ENCODE data around the gene NQO2.
A peak's percentile ranks its signal among the peaks of the same experiment; 100 is the strongest.
"Not testable (repeated sequence)": the region's sequence is repeated elsewhere in the genome, so short reads cannot be mapped to it uniquely, and the experiment has no call there.

The NQO2 gene

DNA sequence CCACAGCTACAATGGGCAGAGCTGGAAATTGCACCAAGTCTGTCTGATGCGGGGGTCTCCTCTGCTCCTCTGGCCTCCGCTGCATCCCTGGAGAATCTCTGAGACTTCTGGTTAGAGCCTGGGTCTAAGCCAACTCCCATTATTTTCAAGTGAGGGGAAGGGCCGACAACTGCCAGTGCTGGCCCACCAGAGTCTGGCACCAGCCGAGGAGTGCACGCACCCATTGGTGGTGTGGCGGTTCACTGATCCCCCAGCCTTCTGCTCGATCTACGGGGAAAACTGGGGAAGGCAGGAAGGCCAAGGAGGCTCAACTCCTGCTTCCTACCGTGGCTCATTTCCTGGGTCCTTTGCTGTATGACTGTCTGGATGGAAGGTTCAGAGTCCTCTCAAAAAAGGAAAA lies 6.2 kb downstream of the NQO2 start:
- no peak for DNase-seq
- in situ Hi-C loops (cut with MboI; ENCODE audit: low pct_unique_long_range_greater_than_20kb, low sequenced_read_pairs): no loop called here

GRCh38 chr6:3006476-3006875 lies 6.8 kb downstream of the NQO2 start:
- in situ Hi-C loops (cut with MboI; ENCODE audit: low pct_unique_long_range_greater_than_20kb, low sequenced_read_pairs): no loop called here
- DNase-seq: no peak

GRCh38 chr6:3007571-3007970 lies 7.9 kb downstream of the NQO2 start:
- in situ Hi-C loops (cut with MboI; ENCODE audit: low pct_unique_long_range_greater_than_20kb, low sequenced_read_pairs): no loop called here
- no peak for DNase-seq

GRCh38 chr6:3008712-3009265 lies 9.1 kb downstream of the NQO2 start:
- in situ Hi-C loops (cut with MboI; ENCODE audit: low pct_unique_long_range_greater_than_20kb, low sequenced_read_pairs); DNase-seq: not testable (repeated sequence)

- no peak for DNase-seq
- in situ Hi-C loops (cut with MboI; ENCODE audit: low pct_unique_long_range_greater_than_20kb, low sequenced_read_pairs): no loop called here
Observed at GRCh38 chr6:3009930-3010329, 10.2 kb downstream of the NQO2 start.

GRCh38 chr6:3011158-3011557 lies 11.5 kb downstream of the NQO2 start:
- no peak for DNase-seq
- in situ Hi-C loops (cut with MboI; ENCODE audit: low pct_unique_long_range_greater_than_20kb, low sequenced_read_pairs): no loop called here

GRCh38 chr6:3011592-3011991 lies 11.9 kb downstream of the NQO2 start:
- no peak for DNase-seq
- in situ Hi-C loops (cut with MboI; ENCODE audit: low pct_unique_long_range_greater_than_20kb, low sequenced_read_pairs): no loop called here

DNA sequence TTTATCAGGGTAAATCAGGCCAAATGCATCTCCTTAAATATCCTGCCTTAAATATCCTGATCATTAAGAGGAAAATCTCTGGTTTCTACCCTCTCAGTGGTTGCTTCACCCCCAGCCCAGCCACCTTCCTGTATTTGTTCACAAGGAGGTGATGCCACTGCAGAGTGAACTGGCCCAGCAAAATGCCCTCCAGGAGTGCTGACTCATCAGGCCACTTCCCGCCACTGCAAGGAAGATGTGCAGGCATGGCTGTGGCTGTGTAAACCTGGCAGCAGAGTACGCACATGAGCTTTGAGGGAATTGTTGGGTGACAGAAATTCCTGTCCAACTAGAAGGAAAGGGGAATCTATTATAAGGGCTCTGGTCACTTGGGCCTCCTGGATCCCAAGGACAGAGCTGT lies 13.8 kb downstream of the NQO2 start:
- peak; percentile 35 for DNase-seq
- in situ Hi-C loops (cut with MboI; ENCODE audit: low pct_unique_long_range_greater_than_20kb, low sequenced_read_pairs): no loop called here

- DNase-seq: no peak
- in situ Hi-C loops (cut with MboI; ENCODE audit: low pct_unique_long_range_greater_than_20kb, low sequenced_read_pairs): no loop called here
Observed at GRCh38 chr6:3013901-3014674, 14.4 kb downstream of the NQO2 start.

DNA sequence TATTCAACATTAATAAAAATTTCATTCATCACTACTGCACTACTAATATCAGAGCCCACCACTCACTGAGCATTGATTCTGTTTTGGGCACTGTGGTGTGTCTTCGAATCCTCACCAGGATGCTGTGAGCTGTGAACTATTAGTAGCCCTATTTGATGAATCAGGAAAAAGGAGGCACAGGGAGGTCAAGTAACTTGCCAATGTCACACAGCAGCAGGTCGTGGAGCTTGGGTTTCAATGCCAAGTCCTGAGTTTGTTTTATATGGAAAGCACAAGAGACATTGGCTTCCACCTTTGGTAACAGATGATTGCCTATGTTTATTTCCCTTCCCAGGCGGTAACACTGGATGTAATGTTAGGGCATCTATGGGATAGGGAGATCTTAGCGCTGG lies 15.0 kb downstream of the NQO2 start:
- in situ Hi-C loops (cut with MboI; ENCODE audit: low pct_unique_long_range_greater_than_20kb, low sequenced_read_pairs): no loop called here
- no peak for DNase-seq

- in situ Hi-C loops (cut with MboI; ENCODE audit: low pct_unique_long_range_greater_than_20kb, low sequenced_read_pairs): no loop called here
- DNase-seq: no peak
Observed at GRCh38 chr6:3015144-3015543, 15.4 kb downstream of the NQO2 start.

DNA sequence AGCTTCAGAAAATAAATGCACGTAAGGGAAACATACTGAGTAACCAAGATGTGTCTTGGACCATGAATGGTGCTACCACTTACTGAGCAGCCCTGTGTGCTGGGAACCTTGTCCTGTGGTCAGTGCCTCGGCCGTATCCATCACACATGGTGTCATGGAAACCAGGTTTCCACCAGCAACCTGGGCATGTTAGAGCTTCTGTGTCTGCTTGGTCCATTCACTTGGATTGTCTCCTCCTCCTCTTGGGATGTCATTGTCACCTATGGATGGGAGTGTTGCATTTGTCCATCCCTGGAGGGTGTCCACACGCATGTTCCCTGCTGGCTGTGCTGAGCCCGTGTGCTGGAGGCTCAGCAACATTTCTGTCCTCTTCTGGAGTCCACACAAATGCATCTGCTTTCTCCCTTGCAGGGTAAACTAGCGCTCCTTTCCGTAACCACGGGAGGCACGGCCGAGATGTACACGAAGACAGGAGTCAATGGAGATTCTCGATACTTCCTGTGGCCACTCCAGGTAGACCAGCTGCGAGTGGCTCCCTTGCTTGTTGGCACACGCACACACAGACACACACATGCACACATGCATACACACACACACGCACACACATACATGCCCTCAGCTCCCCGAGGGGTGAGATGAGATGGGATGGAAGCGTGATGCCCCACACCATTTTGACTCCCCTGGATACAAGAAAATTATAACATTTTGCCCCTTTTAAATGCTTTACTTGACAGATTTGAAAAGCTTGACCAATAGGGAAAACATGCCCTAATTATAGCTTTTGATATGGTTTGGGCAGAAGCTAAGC lies 17.0 kb downstream of the NQO2 start:
- in situ Hi-C loops (cut with MboI; ENCODE audit: low pct_unique_long_range_greater_than_20kb, low sequenced_read_pairs): no loop called here
- no peak for DNase-seq

GRCh38 chr6:3017304-3017703 lies 17.6 kb downstream of the NQO2 start:
- in situ Hi-C loops (cut with MboI; ENCODE audit: low pct_unique_long_range_greater_than_20kb, low sequenced_read_pairs): no loop called here
- no peak for DNase-seq

GRCh38 chr6:3019065-3019464 lies 19.4 kb downstream of the NQO2 start:
- no peak for DNase-seq
- in situ Hi-C loops (cut with MboI; ENCODE audit: low pct_unique_long_range_greater_than_20kb, low sequenced_read_pairs): no loop called here

- no peak for DNase-seq
- in situ Hi-C loops (cut with MboI; ENCODE audit: low pct_unique_long_range_greater_than_20kb, low sequenced_read_pairs): no loop called here
Observed at GRCh38 chr6:3019749-3020320, 20.1 kb downstream of the NQO2 start.

DNA sequence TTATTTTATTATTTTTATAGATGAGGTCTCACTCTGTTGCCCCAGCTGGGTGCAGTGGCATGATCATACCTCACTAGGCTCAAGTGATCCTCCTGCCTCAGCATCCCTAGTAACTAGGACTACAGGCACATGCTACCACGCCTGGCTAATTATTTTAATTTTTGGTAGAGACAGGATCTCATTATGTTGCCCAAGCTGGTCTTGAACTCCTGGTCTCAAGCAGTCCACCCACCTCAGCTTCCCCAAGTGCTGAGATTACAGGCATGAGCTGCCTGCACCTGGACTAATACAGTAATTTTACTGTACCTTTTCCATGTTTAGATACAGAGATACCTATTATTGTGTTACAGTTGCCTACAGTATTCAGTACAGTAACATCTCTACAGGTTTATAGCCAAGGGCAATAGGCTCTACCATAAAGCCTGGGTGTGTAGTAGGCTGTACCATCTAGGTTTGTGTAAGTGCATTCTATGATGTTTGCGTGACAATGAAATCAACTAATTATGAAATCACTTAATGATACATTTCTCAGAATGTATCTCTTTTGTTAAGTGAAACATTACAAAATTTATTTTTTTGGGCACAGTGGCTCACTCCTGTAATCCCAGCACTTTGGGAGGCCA lies 21.4 kb downstream of the NQO2 start:
- DNase-seq; in situ Hi-C loops (cut with MboI; ENCODE audit: low pct_unique_long_range_greater_than_20kb, low sequenced_read_pairs): not testable (repeated sequence)

DNA sequence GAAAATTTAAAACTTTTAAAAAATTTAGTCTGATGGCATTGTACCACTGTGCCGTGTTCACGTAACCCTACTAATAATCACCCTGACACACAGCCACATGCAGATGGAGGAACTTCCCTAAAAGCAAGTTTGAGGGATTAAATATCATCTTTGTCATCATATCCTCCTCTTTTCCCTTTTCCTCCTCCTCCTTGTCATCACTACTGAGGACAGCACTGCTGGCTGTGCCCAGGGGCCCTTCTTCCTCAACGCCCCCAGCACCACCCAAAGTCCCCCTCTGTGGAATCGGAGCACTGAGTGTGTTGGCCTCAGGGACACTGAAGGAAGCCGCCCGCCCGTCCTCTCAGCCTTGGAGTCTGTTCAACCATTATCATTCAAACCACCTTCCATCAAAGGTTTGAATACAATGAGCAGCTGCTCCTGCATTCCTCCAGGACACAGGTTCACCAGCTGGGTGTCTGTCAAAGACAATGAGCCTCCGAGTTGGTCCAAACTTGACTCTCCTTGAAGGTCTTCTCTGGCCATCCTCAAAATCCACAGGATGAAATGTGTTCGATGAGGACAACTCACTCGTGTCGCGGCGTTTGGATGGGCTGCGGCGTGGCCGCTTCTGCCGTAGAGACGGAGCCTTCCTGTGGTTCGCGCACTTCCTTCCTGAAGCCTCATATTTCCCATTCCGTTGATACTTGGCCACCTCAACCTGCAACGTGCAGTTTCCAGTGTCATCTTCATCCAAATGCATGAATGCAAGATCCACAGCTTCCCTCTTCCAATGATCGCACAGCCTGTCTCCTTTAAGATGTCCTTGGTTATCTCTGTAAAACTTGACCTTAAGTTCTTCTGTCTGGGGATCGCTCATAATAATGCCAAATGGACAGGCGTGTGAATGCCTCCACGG lies 23.3 kb downstream of the NQO2 start:
- peak; percentile 67 for DNase-seq
- in situ Hi-C loops (cut with MboI; ENCODE audit: low pct_unique_long_range_greater_than_20kb, low sequenced_read_pairs): no loop called here

- in situ Hi-C loops (cut with MboI; ENCODE audit: low pct_unique_long_range_greater_than_20kb, low sequenced_read_pairs): no loop called here
- peak; percentile 97 for DNase-seq
Observed at GRCh38 chr6:3023663-3024483, 24.2 kb downstream of the NQO2 start.

Data from KBM-7 (cell line).